Skin epidermis (tissue), 12 donors: ENCODE measurements around the gene LRWD1.
"Not testable (repeated sequence)": the region's sequence is repeated elsewhere in the genome, so short reads cannot be mapped to it uniquely, and the experiment has no call there.

Source experiments
- H3K27ac ChIP-seq, 21 experiments: fragments of 200-600 bp; sonication (generic) in 11 of 21; one replicate each; pipeline ENCODE4 v1.5.0; 2020; ENCODE audit warnings: mild to moderate bottlenecking in 3 of 21, inconsistent platforms in 2 of 21, moderate library complexity in 2 of 21
- H3K4me3 ChIP-seq, 7 experiments: fragments of 200-600 bp; sonication (generic) in 2 of 7; one replicate each; pipeline ENCODE4 v1.5.0; 2020; ENCODE audit warnings: inconsistent platforms in 2 of 7, mild to moderate bottlenecking in 2 of 7, moderate library complexity in 1 of 7

Gene LRWD1

GRCh38 chr7:102520797-102521196 lies 56.0 kb downstream of the LRWD1 start:
- not testable (repeated sequence) for H3K27ac ChIP-seq

More at GRCh38 chr7:102520797-102521196, 56.0 kb downstream of the LRWD1 start:
- not testable (repeated sequence) for H3K4me3 ChIP-seq
